ENCODE measurements around the gene GNG2. TPM values are rescaled to one million over a fixed set of nuclear protein-coding genes. Genes with fewer than 3 reads are reported as not detected.

GNG2 gene
- total RNA-seq, 1 donor from 2014 or later, result 11.4 TPM

GRCh38 chr14:51828017-51828797, 32.2 kb upstream of the GNG2 start:
- Histone ChIP-seq H3K27ac (no peak overlapping the region), H3K4me1 (no peaks in the 10 kb centered on the region), H3K36me3 (no peaks in the 10 kb centered on the region), H3K4me3 (no peak overlapping the region), H3K27me3 (no peaks in the 10 kb centered on the region), H3K9me3 (peaks cover 0 to 7% of the 10 kb centered on the region in 2 donors)
- TF ChIP-seq CTCF (IDR thresholded peaks at IDR 0.05), result no peak
- DNase-seq (ENCODE audit: low spot score in 2 of 2), result peak; percentile 12 to 64
- intact Hi-C loops (cut with DNase I), result no loop called here

GRCh38 chr14:51834240-51834639, 26.2 kb upstream of the GNG2 start:
- no peaks in the 10 kb centered on the region for H3K27me3 ChIP-seq
- H3K36me3 ChIP-seq, result no peaks in the 10 kb centered on the region
- peaks cover 0 to 7% of the 10 kb centered on the region in 2 donors for H3K9me3 ChIP-seq
- H3K4me1 ChIP-seq, result no peaks in the 10 kb centered on the region
- no peak overlapping the region for H3K27ac ChIP-seq
- no peak for TF ChIP-seq CTCF (IDR thresholded peaks at IDR 0.05)
- no peak for DNase-seq (ENCODE audit: low spot score in 2 of 2)
- no peak overlapping the region for H3K4me3 ChIP-seq
- intact Hi-C loops (cut with DNase I), result no loop called here

- Histone ChIP-seq H3K36me3 (no peaks in the 10 kb centered on the region), H3K4me1 (no peaks in the 10 kb centered on the region), H3K27me3 (no peaks in the 10 kb centered on the region), H3K4me3 (no peak overlapping the region), H3K27ac (no peak overlapping the region), H3K9me3 (peaks cover 0 to 7% of the 10 kb centered on the region in 2 donors)
- no peak for TF ChIP-seq CTCF (IDR thresholded peaks at IDR 0.05)
- no peak for DNase-seq (ENCODE audit: low spot score in 2 of 2)
- intact Hi-C loops (cut with DNase I), result no loop called here
These were observed 24.0 kb upstream of the GNG2 start for GRCh38 chr14:51836417-51836816.

- Histone ChIP-seq H3K4me1 (no peaks in the 10 kb centered on the region), H3K9me3 (no peaks in the 10 kb centered on the region), H3K27me3 (no peaks in the 10 kb centered on the region), H3K27ac (no peak overlapping the region), H3K4me3 (no peak overlapping the region), H3K36me3 (no peaks in the 10 kb centered on the region)
- TF ChIP-seq CTCF (IDR thresholded peaks at IDR 0.05), result no peak
- intact Hi-C loops (cut with DNase I), result no loop called here
- no peak for DNase-seq (ENCODE audit: low spot score in 2 of 2)
These were observed 16.1 kb upstream of the GNG2 start for GRCh38 chr14:51844081-51844881.

GRCh38 chr14:51845811-51846210, 14.6 kb upstream of the GNG2 start:
- intact Hi-C loops (cut with DNase I), result no loop called here
- no peaks in the 10 kb centered on the region for H3K36me3 ChIP-seq
- TF ChIP-seq CTCF (IDR thresholded peaks at IDR 0.05), result no peak

More at GRCh38 chr14:51845811-51846210, 14.6 kb upstream of the GNG2 start:
- no peaks in the 10 kb centered on the region for H3K9me3 ChIP-seq
- H3K27me3 ChIP-seq, result no peaks in the 10 kb centered on the region
- no peak overlapping the region for H3K4me3 ChIP-seq
- H3K27ac ChIP-seq, result no peak overlapping the region
- H3K4me1 ChIP-seq, result no peaks in the 10 kb centered on the region
- DNase-seq (ENCODE audit: low spot score in 2 of 2), result no peak

All from ascending aorta (tissue), 2 donors.